Karpas-422 (cell line): ENCODE measurements around the gene STK33. TPM values are rescaled to one million over a fixed set of nuclear protein-coding genes. Genes with fewer than 3 reads are reported as not detected.

Experiments used
- DNase-seq: peaks from one replicate; pipeline ENCODE4 v3.0.0-alpha.2; 2015
- H2AFZ ChIP-seq: fragments of 200-600 bp; sonication (generic); 2 replicates; pipeline ENCODE4 v1.6.1; 2014; ENCODE audit warnings: antibody characterized with exemption, low read length, mixed read lengths
- H3K27ac ChIP-seq: fragments of 200-600 bp; sonication (generic); 2 replicates; pipeline ENCODE4 v1.5.1; 2014; ENCODE audit warnings: mild to moderate bottlenecking, low read length, moderate library complexity
- H3K27me3 ChIP-seq: fragments of 200-600 bp; sonication (generic); 2 replicates; pipeline ENCODE4 v1.6.1; 2014; ENCODE audit warnings: low read length, mixed read lengths
- H3K36me3 ChIP-seq: fragments of 200-600 bp; sonication (generic); 2 replicates; pipeline ENCODE4 v1.6.1; 2014; ENCODE audit warnings: low read length, mixed read lengths; ENCODE audit not compliant: insufficient read depth
- H3K4me1 ChIP-seq: fragments of 200-600 bp; sonication (generic); 2 replicates; pipeline ENCODE4 v1.6.1; 2014; ENCODE audit warnings: mild to moderate bottlenecking, low read length, mixed read lengths
- H3K4me2 ChIP-seq: fragments of 200-600 bp; sonication (generic); 2 replicates; pipeline ENCODE4 v1.6.1; 2014; ENCODE audit warnings: low read length, low read depth, mild to moderate bottlenecking; ENCODE audit not compliant: poor library complexity, severe bottlenecking
- H3K4me3 ChIP-seq: fragments of 200-600 bp; sonication (generic); 2 replicates; pipeline ENCODE4 v1.5.1; 2014; ENCODE audit warnings: mild to moderate bottlenecking, antibody characterized with exemption, low read length, mixed read lengths
- H3K79me2 ChIP-seq: fragments of 200-600 bp; sonication (generic); 2 replicates; pipeline ENCODE4 v1.6.1; 2014; ENCODE audit warnings: mild to moderate bottlenecking, low read length, mixed read lengths
- H3K9ac ChIP-seq: fragments of 200-600 bp; sonication (generic); 2 replicates; pipeline ENCODE4 v1.6.0; 2014; ENCODE audit warnings: low read length
- H3K9me2 ChIP-seq: fragments of 200-600 bp; sonication (generic), shearing (Covaris generic); replicated peaks from 2 replicates; pipeline ENCODE4 v1.6.0; 2014; ENCODE audit warnings: mild to moderate bottlenecking, low read length, moderate library complexity; ENCODE audit not compliant: insufficient read depth
- H3K9me3 ChIP-seq: fragments of 300-700, 200-600 bp; sonication (generic); 2 replicates; pipeline ENCODE4 v1.6.1; 2014; ENCODE audit warnings: low read length, mixed read lengths
- H4K20me1 ChIP-seq: fragments of 200-600 bp; sonication (generic); 2 replicates; pipeline ENCODE4 v1.6.1; 2014; ENCODE audit warnings: mild to moderate bottlenecking, antibody characterized with exemption, low read length, low read depth; ENCODE audit not compliant: insufficient read depth
- total RNA-seq: library from RNA; depleted of rRNA; stranded (reverse); fragments of >200 nt; shearing (Covaris generic); gene quantifications from 2 replicates; pipeline ENCODE4 v1.2.3, GENCODE V29; 2014; ENCODE audit warnings: low replicate concordance

Gene STK33
- total RNA-seq, 1 experiment from 2014 or later = 20.2 TPM

- H3K79me2 ChIP-seq = no peaks in the 10 kb centered on the region
- H3K36me3 ChIP-seq = no peaks in the 10 kb centered on the region
- H3K9ac ChIP-seq = no peak overlapping the region
- 0 out of 2 replicates have a peak, but pooled peaks cover 5% of the 10 kb centered on the region for H4K20me1 ChIP-seq
- H2AFZ ChIP-seq = no peak overlapping the region
- no peaks in the 10 kb centered on the region for H3K27me3 ChIP-seq
- DNase-seq = no peak
- no peaks in the 10 kb centered on the region for H3K4me1 ChIP-seq
- H3K4me3 ChIP-seq = no peak overlapping the region
- H3K9me2 ChIP-seq = no peaks in the 10 kb centered on the region
- no peak overlapping the region for H3K27ac ChIP-seq
- no peak overlapping the region for H3K4me2 ChIP-seq
- H3K9me3 ChIP-seq = 0 out of 2 replicates have a peak, but pooled peaks cover 4% of the 10 kb centered on the region
Observed at GRCh38 chr11:8577791-8578581, 16.0 kb downstream of the STK33 start.

- DNase-seq = no peak
- Histone ChIP-seq H3K27me3 (no peaks in the 10 kb centered on the region), H3K36me3 (no peaks in the 10 kb centered on the region), H3K9me2 (no peaks in the 10 kb centered on the region), H3K27ac (no peak overlapping the region), H3K9me3 (0 out of 2 replicates have a peak, but pooled peaks cover 4% of the 10 kb centered on the region), H2AFZ (no peak overlapping the region), H3K4me3 (no peak overlapping the region), H3K4me2 (no peak overlapping the region), H3K9ac (no peak overlapping the region), H4K20me1 (0 out of 2 replicates have a peak, but pooled peaks cover 12% of the 10 kb centered on the region), H3K79me2 (no peaks in the 10 kb centered on the region), H3K4me1 (peaks cover 7% of the 10 kb centered on the region)
Observed at GRCh38 chr11:8574798-8575197, 19.2 kb downstream of the STK33 start.

- Histone ChIP-seq H3K4me3 (no peak overlapping the region), H3K4me1 (peaks cover 7% of the 10 kb centered on the region), H3K9ac (no peak overlapping the region), H3K27ac (no peak overlapping the region), H4K20me1 (0 out of 2 replicates have a peak, but pooled peaks cover 12% of the 10 kb centered on the region), H3K4me2 (no peak overlapping the region), H3K79me2 (no peaks in the 10 kb centered on the region), H2AFZ (no peak overlapping the region), H3K9me3 (0 out of 2 replicates have a peak, but pooled peaks cover 4% of the 10 kb centered on the region), H3K9me2 (no peaks in the 10 kb centered on the region), H3K36me3 (no peaks in the 10 kb centered on the region), H3K27me3 (no peaks in the 10 kb centered on the region)
- DNase-seq = no peak
Observed at GRCh38 chr11:8573777-8574176, 20.3 kb downstream of the STK33 start.

- no peak for DNase-seq
- Histone ChIP-seq H3K9me3 (no peaks in the 10 kb centered on the region), H4K20me1 (peaks cover 40% of the 10 kb centered on the region), H3K36me3 (no peaks in the 10 kb centered on the region), H3K4me2 (no peak overlapping the region), H3K4me3 (no peak overlapping the region), H3K27me3 (no peaks in the 10 kb centered on the region), H2AFZ (no peak overlapping the region), H3K27ac (no peak overlapping the region), H3K4me1 (peaks cover 7% of the 10 kb centered on the region), H3K9me2 (no peaks in the 10 kb centered on the region), H3K9ac (no peak overlapping the region), H3K79me2 (no peaks in the 10 kb centered on the region)
Observed at GRCh38 chr11:8567602-8568198, 26.3 kb downstream of the STK33 start.

- Histone ChIP-seq H2AFZ (no peak overlapping the region), H3K9me2 (no peaks in the 10 kb centered on the region), H3K36me3 (no peaks in the 10 kb centered on the region), H3K4me1 (peaks cover 7% of the 10 kb centered on the region), H3K27ac (no peak overlapping the region), H3K79me2 (no peaks in the 10 kb centered on the region), H3K9ac (no peak overlapping the region), H3K9me3 (no peaks in the 10 kb centered on the region), H3K4me3 (no peak overlapping the region), H3K27me3 (no peaks in the 10 kb centered on the region), H3K4me2 (no peak overlapping the region), H4K20me1 (peaks cover 49% of the 10 kb centered on the region)
- DNase-seq = peak; percentile 88
Observed at GRCh38 chr11:8566613-8567210, 27.3 kb downstream of the STK33 start.

GRCh38 chr11:8564526-8564925, 29.5 kb downstream of the STK33 start:
- no peaks in the 10 kb centered on the region for H3K36me3 ChIP-seq
- no peak overlapping the region for H2AFZ ChIP-seq
- no peak overlapping the region for H3K27ac ChIP-seq
- H3K9ac ChIP-seq = no peak overlapping the region
- H4K20me1 ChIP-seq = peaks cover 49% of the 10 kb centered on the region
- H3K79me2 ChIP-seq = no peaks in the 10 kb centered on the region
- no peak for DNase-seq
- H3K9me3 ChIP-seq = no peaks in the 10 kb centered on the region
- H3K27me3 ChIP-seq = no peaks in the 10 kb centered on the region
- no peaks in the 10 kb centered on the region for H3K4me1 ChIP-seq
- H3K4me3 ChIP-seq = no peak overlapping the region
- H3K4me2 ChIP-seq = no peak overlapping the region
- H3K9me2 ChIP-seq = no peaks in the 10 kb centered on the region

- no peak overlapping the region for H3K4me2 ChIP-seq
- DNase-seq = no peak
- no peak overlapping the region for H3K9ac ChIP-seq
- H2AFZ ChIP-seq = no peak overlapping the region
- H3K36me3 ChIP-seq = no peaks in the 10 kb centered on the region
- no peaks in the 10 kb centered on the region for H3K27me3 ChIP-seq
- H3K9me3 ChIP-seq = no peaks in the 10 kb centered on the region
- no peak overlapping the region for H3K27ac ChIP-seq
- H3K9me2 ChIP-seq = no peaks in the 10 kb centered on the region
- no peaks in the 10 kb centered on the region for H3K79me2 ChIP-seq
- H3K4me1 ChIP-seq = no peaks in the 10 kb centered on the region
- H3K4me3 ChIP-seq = no peak overlapping the region
- H4K20me1 ChIP-seq = peaks cover 36% of the 10 kb centered on the region; the same call in 1 of the 2 replicates
Observed at GRCh38 chr11:8561461-8561860, 32.6 kb downstream of the STK33 start.

- Histone ChIP-seq H3K4me1 (no peaks in the 10 kb centered on the region), H3K9me2 (no peaks in the 10 kb centered on the region), H4K20me1 (peaks cover 22% of the 10 kb centered on the region; the same call in 1 of the 2 replicates), H3K4me3 (no peak overlapping the region), H3K27ac (no peak overlapping the region), H3K27me3 (no peaks in the 10 kb centered on the region), H2AFZ (no peak overlapping the region), H3K4me2 (no peak overlapping the region), H3K36me3 (no peaks in the 10 kb centered on the region), H3K9ac (no peak overlapping the region), H3K9me3 (no peaks in the 10 kb centered on the region), H3K79me2 (no peaks in the 10 kb centered on the region)
- DNase-seq = no peak
Observed at GRCh38 chr11:8558436-8558835, 35.6 kb downstream of the STK33 start.
